ENCODE measurements around the gene TGFB1. TPM values are rescaled to one million over a fixed set of nuclear protein-coding genes. Genes with fewer than 3 reads are reported as not detected.

Gene TGFB1
- total and polyA plus RNA-seq, 2 of the 13 experiments (the other 11 are each of a cell fraction or from before 2014, with no cell fraction given), result 4.1 to 5.4 TPM

DNA sequence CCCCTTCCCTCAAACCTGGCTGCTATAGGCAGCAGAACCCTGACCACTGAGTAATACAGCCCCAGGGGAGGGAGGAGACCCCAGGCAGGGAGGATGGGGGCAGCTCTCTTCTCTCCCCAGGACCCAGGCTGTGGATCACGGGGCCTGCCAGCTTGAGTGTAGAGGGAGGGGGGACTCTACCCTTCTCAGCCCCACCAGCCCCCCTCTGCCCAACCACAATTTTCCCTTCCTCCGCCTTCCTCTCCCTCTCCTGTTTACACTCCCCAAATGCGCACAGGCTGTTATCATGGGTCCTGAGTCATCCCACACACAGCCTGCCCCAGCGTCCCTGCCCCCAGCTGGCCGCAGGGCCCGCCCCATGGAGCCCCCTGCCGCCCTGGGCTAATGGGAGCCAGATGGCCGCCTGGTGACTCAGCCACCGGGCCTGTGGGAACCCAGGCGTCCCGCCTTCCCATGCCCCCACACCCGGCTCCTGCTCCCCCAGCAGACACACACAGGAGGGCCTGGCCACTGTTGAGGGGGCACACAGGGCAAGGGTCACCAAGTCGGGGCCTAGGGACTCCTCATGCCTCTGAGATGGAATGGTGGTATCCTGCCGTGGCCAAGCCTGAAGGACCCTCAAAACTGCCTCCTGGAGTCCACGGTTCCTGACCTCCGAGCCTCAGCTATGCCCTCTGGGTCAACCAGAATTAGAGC, 30.1 kb downstream of the TGFB1 start (continued):
- TF ChIP-seq, protein P1, sequence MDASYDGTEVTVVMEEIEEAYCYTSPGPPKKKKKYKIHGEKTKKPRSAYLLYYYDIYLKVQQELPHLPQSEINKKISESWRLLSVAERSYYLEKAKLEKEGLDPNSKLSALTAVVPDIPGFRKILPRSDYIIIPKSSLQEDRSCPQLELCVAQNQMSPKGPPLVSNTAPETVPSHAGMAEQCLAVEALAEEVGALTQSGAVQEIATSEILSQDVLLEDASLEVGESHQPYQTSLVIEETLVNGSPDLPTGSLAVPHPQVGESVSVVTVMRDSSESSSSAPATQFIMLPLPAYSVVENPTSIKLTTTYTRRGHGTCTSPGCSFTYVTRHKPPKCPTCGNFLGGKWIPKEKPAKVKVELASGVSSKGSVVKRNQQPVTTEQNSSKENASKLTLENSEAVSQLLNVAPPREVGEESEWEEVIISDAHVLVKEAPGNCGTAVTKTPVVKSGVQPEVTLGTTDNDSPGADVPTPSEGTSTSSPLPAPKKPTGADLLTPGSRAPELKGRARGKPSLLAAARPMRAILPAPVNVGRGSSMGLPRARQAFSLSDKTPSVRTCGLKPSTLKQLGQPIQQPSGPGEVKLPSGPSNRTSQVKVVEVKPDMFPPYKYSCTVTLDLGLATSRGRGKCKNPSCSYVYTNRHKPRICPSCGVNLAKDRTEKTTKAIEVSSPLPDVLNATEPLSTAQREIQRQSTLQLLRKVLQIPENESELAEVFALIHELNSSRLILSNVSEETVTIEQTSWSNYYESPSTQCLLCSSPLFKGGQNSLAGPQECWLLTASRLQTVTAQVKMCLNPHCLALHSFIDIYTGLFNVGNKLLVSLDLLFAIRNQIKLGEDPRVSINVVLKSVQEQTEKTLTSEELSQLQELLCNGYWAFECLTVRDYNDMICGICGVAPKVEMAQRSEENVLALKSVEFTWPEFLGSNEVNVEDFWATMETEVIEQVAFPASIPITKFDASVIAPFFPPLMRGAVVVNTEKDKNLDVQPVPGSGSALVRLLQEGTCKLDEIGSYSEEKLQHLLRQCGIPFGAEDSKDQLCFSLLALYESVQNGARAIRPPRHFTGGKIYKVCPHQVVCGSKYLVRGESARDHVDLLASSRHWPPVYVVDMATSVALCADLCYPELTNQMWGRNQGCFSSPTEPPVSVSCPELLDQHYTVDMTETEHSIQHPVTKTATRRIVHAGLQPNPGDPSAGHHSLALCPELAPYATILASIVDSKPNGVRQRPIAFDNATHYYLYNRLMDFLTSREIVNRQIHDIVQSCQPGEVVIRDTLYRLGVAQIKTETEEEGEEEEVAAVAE (CRISPR knock-in tag; IDR thresholded peaks at IDR 0.05; ENCODE audit: borderline replicate concordance), result no peak
- TF ChIP-seq ZNF44 (CRISPR knock-in tag; IDR thresholded peaks at IDR 0.05) (no peak), ZSCAN22 (CRISPR knock-in tag; IDR thresholded peaks at IDR 0.05) (no peak), CBX5 (CRISPR knock-in tag; IDR thresholded peaks at IDR 0.05; ENCODE audit: borderline replicate concordance) (0 out of 2 replicates have a peak, but pooled peaks have one; percentile 16), ZNF367 (CRISPR knock-in tag; IDR thresholded peaks at IDR 0.05; ENCODE audit: borderline replicate concordance) (no peak), NR1H2 (CRISPR knock-in tag; IDR thresholded peaks at IDR 0.05; ENCODE audit: borderline replicate concordance, low read depth) (no peak), PHF5A (CRISPR knock-in tag; IDR thresholded peaks at IDR 0.05; ENCODE audit: low read depth, unreplicated experiment) (peak; percentile 47), ZNF878 (CRISPR knock-in tag; IDR thresholded peaks at IDR 0.05) (no peak; the same call in 1 of the 2 replicates), PCBP2 (optimal IDR thresholded peaks at IDR 0.05; ENCODE audit: low read depth, low read length, poor library complexity, severe bottlenecking) (no peak), KLF6 (CRISPR knock-in tag; IDR thresholded peaks at IDR 0.05) (no peak), KDM6A (CRISPR knock-in tag; IDR thresholded peaks at IDR 0.05; ENCODE audit: low read depth) (0 out of 2 replicates have a peak, but pooled peaks have one; percentile 31), ZNF841 (CRISPR knock-in tag; IDR thresholded peaks at IDR 0.05; ENCODE audit: borderline replicate concordance) (no peak), ZNF12 (CRISPR knock-in tag; IDR thresholded peaks at IDR 0.05) (no peak), EZH2 (conservative IDR thresholded peaks at IDR 0.05; ENCODE audit: low read depth, low read length) (no peak)
- TF ChIP-seq, protein P2, sequence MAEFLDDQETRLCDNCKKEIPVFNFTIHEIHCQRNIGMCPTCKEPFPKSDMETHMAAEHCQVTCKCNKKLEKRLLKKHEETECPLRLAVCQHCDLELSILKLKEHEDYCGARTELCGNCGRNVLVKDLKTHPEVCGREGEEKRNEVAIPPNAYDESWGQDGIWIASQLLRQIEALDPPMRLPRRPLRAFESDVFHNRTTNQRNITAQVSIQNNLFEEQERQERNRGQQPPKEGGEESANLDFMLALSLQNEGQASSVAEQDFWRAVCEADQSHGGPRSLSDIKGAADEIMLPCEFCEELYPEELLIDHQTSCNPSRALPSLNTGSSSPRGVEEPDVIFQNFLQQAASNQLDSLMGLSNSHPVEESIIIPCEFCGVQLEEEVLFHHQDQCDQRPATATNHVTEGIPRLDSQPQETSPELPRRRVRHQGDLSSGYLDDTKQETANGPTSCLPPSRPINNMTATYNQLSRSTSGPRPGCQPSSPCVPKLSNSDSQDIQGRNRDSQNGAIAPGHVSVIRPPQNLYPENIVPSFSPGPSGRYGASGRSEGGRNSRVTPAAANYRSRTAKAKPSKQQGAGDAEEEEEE (CRISPR knock-in tag; IDR thresholded peaks at IDR 0.05; ENCODE audit: borderline replicate concordance), result no peak
- TF ChIP-seq, protein P3, sequence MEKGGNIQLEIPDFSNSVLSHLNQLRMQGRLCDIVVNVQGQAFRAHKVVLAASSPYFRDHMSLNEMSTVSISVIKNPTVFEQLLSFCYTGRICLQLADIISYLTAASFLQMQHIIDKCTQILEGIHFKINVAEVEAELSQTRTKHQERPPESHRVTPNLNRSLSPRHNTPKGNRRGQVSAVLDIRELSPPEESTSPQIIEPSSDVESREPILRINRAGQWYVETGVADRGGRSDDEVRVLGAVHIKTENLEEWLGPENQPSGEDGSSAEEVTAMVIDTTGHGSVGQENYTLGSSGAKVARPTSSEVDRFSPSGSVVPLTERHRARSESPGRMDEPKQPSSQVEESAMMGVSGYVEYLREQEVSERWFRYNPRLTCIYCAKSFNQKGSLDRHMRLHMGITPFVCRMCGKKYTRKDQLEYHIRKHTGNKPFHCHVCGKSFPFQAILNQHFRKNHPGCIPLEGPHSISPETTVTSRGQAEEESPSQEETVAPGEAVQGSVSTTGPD (CRISPR knock-in tag; IDR thresholded peaks at IDR 0.05), result no peak
- TF ChIP-seq, protein P4, sequence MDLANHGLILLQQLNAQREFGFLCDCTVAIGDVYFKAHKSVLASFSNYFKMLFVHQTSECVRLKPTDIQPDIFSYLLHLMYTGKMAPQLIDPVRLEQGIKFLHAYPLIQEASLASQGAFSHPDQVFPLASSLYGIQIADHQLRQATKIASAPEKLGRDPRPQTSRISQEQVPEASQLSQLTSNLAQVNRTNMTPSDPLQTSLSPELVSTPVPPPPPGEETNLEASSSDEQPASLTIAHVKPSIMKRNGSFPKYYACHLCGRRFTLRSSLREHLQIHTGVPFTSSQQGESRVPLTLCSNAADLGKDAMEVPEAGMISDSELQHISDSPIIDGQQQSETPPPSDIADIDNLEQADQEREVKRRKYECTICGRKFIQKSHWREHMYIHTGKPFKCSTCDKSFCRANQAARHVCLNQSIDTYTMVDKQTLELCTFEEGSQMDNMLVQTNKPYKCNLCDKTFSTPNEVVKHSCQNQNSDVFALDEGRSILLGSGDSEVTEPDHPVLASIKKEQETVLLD (CRISPR knock-in tag; IDR thresholded peaks at IDR 0.05; ENCODE audit: low read depth), result peak; percentile 36; the same call in 1 of the 2 replicates
- TF ChIP-seq, protein P5, sequence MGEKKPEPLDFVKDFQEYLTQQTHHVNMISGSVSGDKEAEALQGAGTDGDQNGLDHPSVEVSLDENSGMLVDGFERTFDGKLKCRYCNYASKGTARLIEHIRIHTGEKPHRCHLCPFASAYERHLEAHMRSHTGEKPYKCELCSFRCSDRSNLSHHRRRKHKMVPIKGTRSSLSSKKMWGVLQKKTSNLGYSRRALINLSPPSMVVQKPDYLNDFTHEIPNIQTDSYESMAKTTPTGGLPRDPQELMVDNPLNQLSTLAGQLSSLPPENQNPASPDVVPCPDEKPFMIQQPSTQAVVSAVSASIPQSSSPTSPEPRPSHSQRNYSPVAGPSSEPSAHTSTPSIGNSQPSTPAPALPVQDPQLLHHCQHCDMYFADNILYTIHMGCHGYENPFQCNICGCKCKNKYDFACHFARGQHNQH (CRISPR knock-in tag; IDR thresholded peaks at IDR 0.05), result 0 out of 2 replicates have a peak, but pooled peaks have one; percentile 26

Data from HepG2 (cell line).